ENCODE results near the gene ZNF503.

ZNF503 gene

GRCh38 chr10:75400771-75401568, 594 bp downstream of the ZNF503 start:
- DNase-seq (ENCODE audit: extremely low spot score): peak; percentile 33
- ChIA-PET CTCF (no interaction called here), POLR2A (no interaction called here)
- TF ChIP-seq CTCF (IDR thresholded peaks at IDR 0.05; ENCODE audit: control extremely low read depth, extremely low read depth, low read depth, missing control alignments): no peak

DNA sequence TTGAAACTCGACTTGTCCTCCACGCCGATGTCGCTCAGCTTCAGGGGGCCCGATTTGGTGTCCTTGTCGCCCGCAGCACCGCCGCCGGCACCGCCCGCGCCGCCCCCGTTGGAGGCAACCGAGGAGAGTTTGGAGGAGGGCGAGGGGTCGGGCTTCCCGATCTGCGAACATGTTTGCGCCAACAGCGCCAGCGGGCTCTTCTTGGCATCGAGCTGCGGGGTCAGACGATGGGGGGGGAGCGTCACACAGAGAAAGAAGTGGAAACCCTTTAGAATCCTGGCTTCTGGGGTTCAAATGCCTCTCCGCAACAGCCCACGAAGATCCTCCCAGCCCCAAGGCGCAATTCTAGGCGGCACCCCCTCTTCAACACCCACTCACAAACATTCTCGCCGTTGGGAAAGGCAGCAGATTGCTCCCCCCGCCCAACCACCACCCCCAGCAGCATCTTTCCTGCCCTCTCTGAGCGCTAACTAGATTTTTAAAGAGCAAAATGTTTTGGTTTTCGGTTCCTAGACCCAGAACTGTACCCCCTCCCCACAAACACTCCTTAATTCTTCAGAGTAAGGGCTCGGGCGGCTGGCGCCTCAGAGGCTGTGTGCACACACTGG, 1.3 kb downstream of the ZNF503 start:
- POLR2A ChIA-PET: no interaction called here

GRCh38 chr10:75399461-75400162, 2.0 kb downstream of the ZNF503 start:
- DNase-seq (ENCODE audit: extremely low spot score): peak; percentile 71
- ChIA-PET CTCF (no interaction called here), POLR2A (no interaction called here)
- TF ChIP-seq CTCF (IDR thresholded peaks at IDR 0.05; ENCODE audit: control extremely low read depth, extremely low read depth, low read depth, missing control alignments): peak; percentile 52

More for the DNA sequence above, 1.3 kb downstream of the ZNF503 start:
- no peak for TF ChIP-seq CTCF (IDR thresholded peaks at IDR 0.05; ENCODE audit: control extremely low read depth, extremely low read depth, low read depth, missing control alignments)
- CTCF ChIA-PET: no interaction called here
- DNase-seq (ENCODE audit: extremely low spot score): peak; percentile 33

GRCh38 chr10:75398692-75399460, 2.7 kb downstream of the ZNF503 start:
- TF ChIP-seq CTCF (IDR thresholded peaks at IDR 0.05; ENCODE audit: control extremely low read depth, extremely low read depth, low read depth, missing control alignments): no peak
- no peak for DNase-seq (ENCODE audit: extremely low spot score)
- ChIA-PET CTCF (no interaction called here), POLR2A (no interaction called here)

DNA sequence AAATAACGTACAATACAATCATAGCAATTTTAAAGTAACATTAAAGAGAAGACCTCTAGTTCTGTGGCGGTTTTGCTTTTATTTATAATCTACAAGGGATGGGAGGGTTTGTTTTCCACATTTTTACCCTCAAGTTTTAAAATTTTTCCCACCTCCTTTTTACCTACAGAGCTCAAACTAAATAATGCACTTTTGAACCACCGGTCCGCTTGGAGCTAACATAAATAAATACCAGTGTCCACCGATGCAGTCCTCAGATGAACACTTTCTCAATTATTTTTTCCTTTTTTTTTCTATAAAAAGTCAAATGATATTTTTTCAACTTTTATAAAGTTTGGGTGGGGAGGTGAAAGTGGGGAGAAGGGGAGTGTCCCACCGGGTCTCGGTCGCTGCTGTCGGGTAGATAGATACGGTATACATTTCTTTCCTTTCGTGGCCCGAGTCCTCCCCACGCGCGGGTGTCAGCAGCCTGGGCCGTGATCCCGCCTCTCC, 3.3 kb downstream of the ZNF503 start:
- POLR2A ChIA-PET: no interaction called here
- TF ChIP-seq CTCF (IDR thresholded peaks at IDR 0.05; ENCODE audit: control extremely low read depth, extremely low read depth, low read depth, missing control alignments): no peak
- CTCF ChIA-PET: no interaction called here
- no peak for DNase-seq (ENCODE audit: extremely low spot score)
